RKO (cell line): ENCODE data around the gene ACSF2.

Experiments
- DNase-seq: peaks from one replicate; pipeline ENCODE4 v3.0.0-alpha.2; 2016; ENCODE audit warnings: low spot score

The ACSF2 gene

GRCh38 chr17:50440172-50440837, 14.3 kb downstream of the ACSF2 start:
- DNase-seq: no peak

DNA sequence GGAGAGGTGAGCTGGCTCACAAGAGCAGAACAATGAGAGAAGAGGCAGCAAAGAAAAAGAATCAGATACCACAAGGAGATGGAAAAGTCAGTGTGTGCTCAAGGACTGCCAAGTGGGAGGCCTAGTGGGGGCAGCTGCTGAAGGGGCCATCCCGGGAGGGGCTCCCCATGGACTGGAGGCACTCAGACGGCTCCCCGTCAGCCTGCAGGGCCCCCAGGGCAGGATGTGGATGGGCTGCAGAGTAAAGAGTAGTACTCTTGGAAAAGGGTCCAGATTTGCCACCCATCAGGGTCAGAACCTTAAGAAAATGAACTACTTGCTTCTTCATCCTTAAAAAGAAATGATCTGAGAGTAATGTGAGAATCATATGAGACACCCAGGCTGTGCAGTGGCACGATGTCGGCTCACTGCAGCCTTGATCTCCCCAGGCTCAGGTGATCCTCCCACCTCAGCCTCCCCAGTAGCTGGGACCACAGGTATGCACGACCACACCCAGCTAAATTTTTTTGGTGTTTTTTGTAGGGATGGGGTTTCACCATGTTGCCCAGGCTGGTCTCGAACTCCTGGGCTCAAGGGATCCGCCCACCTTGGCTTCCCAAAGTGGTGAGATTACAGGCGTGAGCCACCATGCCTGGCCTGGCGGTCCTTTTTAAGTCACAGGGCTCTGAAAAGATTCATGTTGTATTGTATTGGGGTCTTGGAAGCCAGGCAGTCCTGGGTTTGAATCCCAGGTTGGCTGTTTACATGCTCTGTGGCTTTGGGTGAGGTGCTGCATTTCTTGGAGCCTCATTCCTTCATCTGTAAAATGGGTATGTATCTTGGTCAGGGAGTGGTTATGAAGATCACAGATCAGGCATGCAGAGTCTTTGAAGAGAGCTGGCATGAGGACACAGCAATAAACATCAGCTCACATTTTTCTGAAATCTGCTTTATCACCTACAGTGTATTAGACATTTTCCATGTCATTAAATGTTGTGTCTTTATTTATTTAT, 15.1 kb downstream of the ACSF2 start:
- DNase-seq: no peak

GRCh38 chr17:50443505-50443974, 17.5 kb downstream of the ACSF2 start:
- no peak for DNase-seq

GRCh38 chr17:50444841-50445715, 19.1 kb downstream of the ACSF2 start:
- no peak for DNase-seq

DNA sequence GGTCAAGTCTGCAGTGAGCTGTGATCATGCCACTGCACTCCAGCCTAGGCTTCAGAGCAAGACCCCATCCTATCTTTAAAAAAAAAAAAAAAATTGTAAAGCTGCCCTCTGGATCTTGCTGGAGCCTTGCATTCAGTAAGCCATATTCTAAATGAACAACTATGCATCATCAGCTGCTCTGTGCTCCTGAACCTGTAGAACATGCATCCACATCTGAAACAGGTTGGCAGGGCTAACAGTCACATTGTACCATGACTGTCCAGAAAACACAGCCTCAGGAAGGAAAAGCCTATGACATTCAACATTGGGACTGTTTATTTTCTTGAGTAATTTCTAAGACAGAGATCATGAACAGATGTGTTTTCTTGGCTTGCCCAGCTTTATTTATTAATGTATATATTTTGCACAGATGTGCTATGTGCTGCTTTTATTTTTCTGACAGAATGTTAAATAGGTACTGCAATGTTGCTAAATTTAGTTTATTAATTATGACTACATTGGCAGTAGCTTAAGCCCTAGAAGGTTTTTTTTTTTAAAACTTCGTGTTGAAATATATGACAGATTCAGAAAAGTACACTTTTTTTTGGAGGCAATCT, 19.8 kb downstream of the ACSF2 start:
- no peak for DNase-seq

DNA sequence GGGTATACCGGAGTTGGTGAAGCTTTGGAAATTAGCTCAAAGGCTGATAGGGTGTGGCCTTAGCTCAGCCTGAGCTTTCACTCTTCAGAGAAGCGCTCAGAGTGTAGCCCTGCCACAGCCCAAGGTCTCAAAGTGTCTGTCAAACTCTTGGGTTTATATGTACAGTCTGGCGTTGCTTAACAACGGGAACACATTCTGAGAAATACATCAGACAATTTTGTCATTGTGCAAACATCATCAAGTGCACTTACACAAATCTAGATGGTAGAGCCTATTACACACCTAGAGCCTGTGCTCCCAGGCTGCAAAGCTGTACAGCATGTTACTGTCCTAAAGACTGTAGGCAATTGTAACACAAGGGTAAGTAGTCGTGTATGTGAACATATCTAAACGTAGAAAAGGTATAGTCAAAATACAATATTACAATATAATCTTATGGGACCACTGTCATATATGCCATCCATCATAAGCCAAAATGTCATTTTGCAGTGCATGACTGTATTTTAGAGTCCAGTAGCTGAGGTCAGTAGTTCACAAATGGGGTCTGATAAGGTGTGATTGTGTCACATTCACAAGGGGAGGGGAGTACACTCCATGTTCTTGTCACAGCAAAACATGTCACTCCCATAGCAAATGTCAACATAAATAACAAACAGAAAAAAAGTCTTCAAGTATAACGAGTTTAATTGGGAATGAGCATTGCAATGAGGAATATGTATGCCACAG, 22.0 kb downstream of the ACSF2 start:
- no peak for DNase-seq

DNA sequence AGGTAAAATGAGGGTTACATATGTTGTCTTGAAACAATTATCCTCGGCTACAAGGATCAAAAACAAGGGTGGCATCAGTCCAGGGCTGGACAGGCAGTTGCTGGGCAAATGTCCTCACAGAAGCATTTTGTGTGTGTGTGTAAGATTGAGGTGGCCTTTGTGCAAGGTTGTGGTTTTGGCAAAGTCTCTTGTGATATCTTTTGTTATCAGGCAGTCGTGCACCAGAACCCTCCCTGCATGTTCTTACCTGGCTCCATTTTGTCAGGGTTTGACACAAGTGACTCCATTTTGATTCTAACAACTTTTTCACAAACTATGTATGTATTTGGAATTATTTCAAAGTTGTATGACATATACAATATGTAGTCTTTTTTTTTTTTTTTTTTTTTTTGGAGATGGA, 22.6 kb downstream of the ACSF2 start:
- no peak for DNase-seq

DNA sequence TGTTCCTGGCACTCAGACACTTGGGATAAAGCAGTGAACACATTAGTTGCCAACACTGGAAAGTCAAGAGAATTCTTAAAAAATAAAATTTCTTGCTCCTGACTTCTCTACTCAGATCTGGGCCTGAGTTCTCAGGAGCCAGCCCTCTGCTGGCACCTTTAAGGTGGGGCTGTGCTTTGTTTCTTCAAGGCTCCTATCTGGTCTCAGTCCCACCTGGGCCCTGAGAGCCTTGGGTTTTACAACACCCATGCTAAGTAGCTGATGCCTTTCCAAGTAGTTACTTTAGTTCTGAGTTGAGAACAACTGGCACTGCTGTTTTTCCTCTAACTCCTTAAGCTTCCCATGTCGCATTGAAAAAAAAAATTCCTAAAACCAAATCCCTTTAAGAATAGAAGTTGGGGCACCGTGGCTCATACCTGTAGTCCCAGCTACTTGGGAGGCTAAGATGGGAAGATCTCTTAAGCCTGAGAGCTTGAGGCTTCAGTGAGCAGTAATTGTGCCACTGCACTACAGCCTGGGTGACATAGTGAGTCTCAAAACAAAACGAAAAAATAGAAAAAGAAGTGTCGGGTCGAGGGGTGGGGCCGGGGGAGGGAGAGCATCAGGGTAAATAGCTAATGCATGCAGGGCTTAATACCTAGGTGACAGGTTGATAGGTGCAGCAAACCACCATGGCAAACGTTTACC, 26.1 kb downstream of the ACSF2 start:
- DNase-seq: no peak

- DNase-seq: no peak
Observed at GRCh38 chr17:50452630-50453300, 26.7 kb downstream of the ACSF2 start.

- no peak for DNase-seq
Observed at GRCh38 chr17:50453901-50454300, 27.9 kb downstream of the ACSF2 start.

- DNase-seq: no peak
Observed at GRCh38 chr17:50457621-50458020, 31.6 kb downstream of the ACSF2 start.

GRCh38 chr17:50458270-50458669, 32.3 kb downstream of the ACSF2 start:
- no peak for DNase-seq

- DNase-seq: no peak
Observed at GRCh38 chr17:50458701-50459676, 33.0 kb downstream of the ACSF2 start.

DNA sequence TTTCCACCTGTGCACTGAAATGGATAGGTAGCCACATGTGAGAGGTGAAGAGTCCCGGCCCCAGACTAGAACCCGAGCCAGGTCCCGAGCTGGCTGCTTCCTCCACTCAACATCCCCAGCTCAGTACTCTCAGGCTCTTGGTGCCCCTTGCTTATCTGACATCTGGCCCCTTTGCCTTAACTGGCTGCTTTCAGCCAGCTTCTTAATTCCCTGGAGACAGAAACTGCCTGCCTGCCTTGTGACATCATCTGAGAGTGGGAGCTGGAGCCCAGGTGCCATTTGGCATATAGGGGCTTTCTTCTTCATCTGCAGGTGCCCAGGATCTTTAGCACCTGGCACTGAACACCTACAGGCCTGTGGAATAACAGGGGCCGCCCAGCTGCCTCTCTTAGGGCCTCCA, 33.7 kb downstream of the ACSF2 start:
- no peak for DNase-seq

- no peak for DNase-seq
Observed at GRCh38 chr17:50460831-50461526, 35.0 kb downstream of the ACSF2 start.

- no peak for DNase-seq
Observed at GRCh38 chr17:50461550-50462132, 35.6 kb downstream of the ACSF2 start.

DNA sequence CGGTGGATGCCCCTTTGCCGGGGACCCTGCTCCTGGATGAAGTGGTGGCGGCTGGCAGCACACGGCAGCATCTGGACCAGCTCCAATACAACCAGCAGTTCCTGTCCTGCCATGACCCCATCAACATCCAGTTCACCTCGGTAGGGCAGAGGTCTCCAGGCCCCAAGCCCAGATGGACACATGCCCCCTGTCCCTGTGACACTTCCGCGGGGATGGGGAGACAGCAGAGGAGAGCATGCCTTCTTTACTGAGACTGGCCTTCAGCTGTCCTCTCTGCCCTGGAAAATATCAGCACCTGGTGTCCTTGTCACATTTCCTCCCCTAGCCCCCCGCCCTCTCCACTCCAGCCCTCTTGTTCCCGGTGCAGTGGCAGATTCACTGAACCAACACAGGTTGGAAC, 36.4 kb downstream of the ACSF2 start:
- no peak for DNase-seq

DNA sequence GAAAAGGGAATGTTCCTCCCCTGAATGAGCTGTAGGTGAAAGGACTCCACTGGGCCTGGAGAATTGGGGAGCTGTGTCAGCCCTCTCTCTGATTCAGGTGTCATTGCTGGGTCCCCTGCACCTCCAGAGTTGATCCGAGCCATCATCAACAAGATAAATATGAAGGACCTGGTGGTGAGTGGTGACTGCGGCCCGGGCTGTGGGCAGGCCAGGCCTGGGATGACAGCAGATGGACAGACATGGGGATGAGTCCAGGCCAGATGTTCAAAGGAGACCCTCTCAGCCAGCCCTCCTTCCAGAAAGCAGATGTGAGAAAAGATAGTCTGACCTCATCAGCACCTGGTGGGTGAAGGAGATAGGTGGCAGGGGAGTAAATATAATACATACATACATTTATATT, 38.1 kb downstream of the ACSF2 start:
- DNase-seq: no peak
